ENCODE measurements around the gene DCDC2B. TPM values are rescaled to one million over a fixed set of nuclear protein-coding genes. Genes with fewer than 3 reads are reported as not detected.

DCDC2B gene
- total RNA-seq, 5 donors from 2014 or later (not counting 1 experiment from before 2014, with no cell fraction given), result 0.18 TPM; not detected in 4

DNA sequence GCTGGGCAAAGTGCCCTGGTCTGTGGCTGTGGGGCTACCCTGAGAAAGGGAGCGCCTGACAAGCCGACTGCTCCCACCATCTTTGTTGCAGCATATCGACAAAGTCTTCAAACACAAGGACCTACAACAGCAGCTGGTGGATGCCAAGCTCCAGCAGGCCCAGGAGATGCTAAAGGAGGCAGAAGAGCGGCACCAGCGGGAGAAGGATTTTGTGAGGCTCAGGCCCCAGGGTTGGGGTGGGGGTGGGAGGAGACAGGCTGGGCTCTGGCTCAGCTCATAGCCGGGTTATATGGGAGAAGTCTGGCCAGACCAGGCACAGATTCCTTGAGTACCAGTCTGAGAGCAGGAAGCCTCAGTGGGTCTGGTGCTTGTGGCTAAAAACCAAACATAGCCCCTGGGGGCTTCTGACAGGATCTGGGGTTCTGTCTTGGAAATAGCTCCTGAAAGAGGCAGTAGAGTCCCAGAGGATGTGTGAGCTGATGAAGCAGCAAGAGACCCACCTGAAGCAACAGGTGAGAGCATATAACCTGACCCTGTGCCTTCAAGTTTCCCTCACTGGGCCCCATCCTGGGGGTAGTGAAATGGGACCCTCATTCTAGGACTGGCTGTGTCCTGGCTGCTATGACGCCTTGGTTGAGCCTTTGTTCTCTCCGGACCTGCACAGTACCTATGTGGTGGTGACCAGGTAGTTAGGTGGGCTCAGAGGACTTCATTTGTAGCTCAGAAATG lies 16.5 kb upstream of the DCDC2B start:
- H3K9me3 ChIP-seq, result no peaks in the 10 kb centered on the region
- Mint-ChIP-seq H3K27ac (no peak overlapping the region), H3K9me3 (no peaks in the 10 kb centered on the region), H3K36me3 (peaks cover 69% of the 10 kb centered on the region), H3K27me3 (no peaks in the 10 kb centered on the region), H3K4me1 (peaks cover 36 to 39% (median 37%) of the 10 kb centered on the region in 3 donors), H3K4me3 (no peak overlapping the region)
- ATAC-seq (replicated peaks in 1 of 4), result no peak
- ChIA-PET POLR2A (no interaction called here), CTCF (interaction anchor here in 1 of 2 donors (0.5 kb wide), 1 partner anchor 1267 kb away, joined by 3 read pairs; no protein-coding TSS in a partner anchor)
- H3K27me3 ChIP-seq (replicated peaks in 1 of 2; ENCODE audit: control insufficient read depth in 2 of 2, extremely low read depth in 1 of 2, insufficient read depth in 2 of 2, low read length in 1 of 2), result no peaks in the 10 kb centered on the region
- DNase-seq, result no peak
- peaks cover 37 to 85% of the 10 kb centered on the region in 2 donors for H3K36me3 ChIP-seq (ENCODE audit: control insufficient read depth in 2 of 2, extremely low read depth in 1 of 2, insufficient read depth in 1 of 2, low read length in 1 of 2)
- WGBS (ENCODE audit: insufficient coverage), result 100% methylated on average over 5 of the region's 8 CpGs
- H3K4me3 ChIP-seq (ENCODE audit: control insufficient read depth in 1 of 2, extremely low read depth in 1 of 2, low read length in 1 of 2), result no peak overlapping the region
- H3K4me1 ChIP-seq (ENCODE audit: control insufficient read depth in 1 of 2, extremely low read depth in 1 of 2, insufficient read depth in 2 of 2, low read length in 2 of 2), result peaks cover 13 to 29% of the 10 kb centered on the region in 2 experiments
- H3K27ac ChIP-seq (ENCODE audit: low read length), result no peak overlapping the region

DNA sequence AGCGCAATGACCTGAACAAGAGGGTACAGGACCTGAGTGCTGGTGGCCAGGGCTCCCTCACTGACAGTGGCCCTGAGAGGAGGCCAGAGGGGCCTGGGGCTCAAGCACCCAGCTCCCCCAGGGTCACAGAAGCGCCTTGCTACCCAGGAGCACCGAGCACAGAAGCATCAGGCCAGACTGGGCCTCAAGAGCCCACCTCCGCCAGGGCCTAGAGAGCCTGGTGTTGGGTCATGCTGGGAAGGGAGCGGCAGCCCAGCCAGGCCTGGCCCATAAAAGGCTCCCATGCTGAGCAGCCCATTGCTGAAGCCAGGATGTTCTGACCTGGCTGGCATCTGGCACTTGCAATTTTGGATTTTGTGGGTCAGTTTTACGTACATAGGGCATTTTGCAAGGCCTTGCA lies 13.9 kb upstream of the DCDC2B start:
- Mint-ChIP-seq H3K36me3 (peaks cover 51% of the 10 kb centered on the region), H3K27me3 (no peaks in the 10 kb centered on the region), H3K9me3 (no peaks in the 10 kb centered on the region), H3K27ac (no peak overlapping the region), H3K4me3 (no peak overlapping the region), H3K4me1 (peaks cover 43 to 53% (median 50%) of the 10 kb centered on the region in 3 donors)
- peaks cover 29 to 61% of the 10 kb centered on the region in 2 donors for H3K36me3 ChIP-seq (ENCODE audit: control insufficient read depth in 2 of 2, extremely low read depth in 1 of 2, insufficient read depth in 1 of 2, low read length in 1 of 2)
- H3K4me3 ChIP-seq (ENCODE audit: control insufficient read depth in 1 of 2, extremely low read depth in 1 of 2, low read length in 1 of 2), result no peak overlapping the region
- 93% methylated on average over 4 of the region's 6 CpGs for WGBS (ENCODE audit: insufficient coverage)
- ATAC-seq (replicated peaks in 1 of 4) (no peak), DNase-seq (no peak)
- ChIA-PET CTCF (interaction anchor here (0.5 to 0.6 kb wide), 2 partner anchors 45 to 63 kb away, joined by 3 to 10 read pairs; no protein-coding TSS in a partner anchor), POLR2A (no interaction called here)
- H3K27me3 ChIP-seq (replicated peaks in 1 of 2; ENCODE audit: control insufficient read depth in 2 of 2, extremely low read depth in 1 of 2, insufficient read depth in 2 of 2, low read length in 1 of 2), result no peaks in the 10 kb centered on the region
- peaks cover 19 to 41% of the 10 kb centered on the region in 2 experiments for H3K4me1 ChIP-seq (ENCODE audit: control insufficient read depth in 1 of 2, extremely low read depth in 1 of 2, insufficient read depth in 2 of 2, low read length in 2 of 2)
- H3K27ac ChIP-seq (ENCODE audit: low read length), result no peak overlapping the region
- H3K9me3 ChIP-seq, result no peaks in the 10 kb centered on the region

DNA sequence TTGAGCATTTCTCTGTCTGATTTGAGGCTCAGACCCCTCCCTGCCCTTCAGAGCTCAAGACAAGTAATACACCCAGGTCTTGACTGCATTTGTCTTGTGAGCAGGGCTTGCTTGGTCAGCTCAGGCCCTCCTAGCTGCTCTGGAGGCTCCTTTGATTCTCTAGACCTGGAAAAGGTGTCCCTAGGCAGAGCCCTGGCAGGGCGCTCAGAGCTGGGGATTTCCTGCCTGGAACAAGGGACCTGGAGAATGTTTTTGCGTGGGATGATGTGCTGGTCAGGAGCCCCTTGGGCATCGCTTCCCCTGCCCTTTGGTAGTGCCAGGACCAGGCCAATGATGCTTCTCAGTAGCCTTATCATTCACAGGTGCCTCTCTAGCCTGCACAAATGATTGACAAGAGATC lies 13.4 kb upstream of the DCDC2B start:
- Histone ChIP-seq H3K27me3 (replicated peaks in 1 of 2; ENCODE audit: control insufficient read depth in 2 of 2, extremely low read depth in 1 of 2, insufficient read depth in 2 of 2, low read length in 1 of 2) (no peaks in the 10 kb centered on the region), H3K9me3 (no peaks in the 10 kb centered on the region), H3K36me3 (ENCODE audit: control insufficient read depth in 2 of 2, extremely low read depth in 1 of 2, insufficient read depth in 1 of 2, low read length in 1 of 2) (peaks cover 26 to 55% of the 10 kb centered on the region in 2 donors), H3K27ac (ENCODE audit: low read length) (no peak overlapping the region), H3K4me3 (ENCODE audit: control insufficient read depth in 1 of 2, extremely low read depth in 1 of 2, low read length in 1 of 2) (no peak overlapping the region), H3K4me1 (ENCODE audit: control insufficient read depth in 1 of 2, extremely low read depth in 1 of 2, insufficient read depth in 2 of 2, low read length in 2 of 2) (peaks cover 21 to 46% of the 10 kb centered on the region in 2 experiments)
- CTCF ChIA-PET, result interaction anchor here in 1 of 2 donors (0.7 kb wide), 1 partner anchor 123 kb away, joined by 3 read pairs; the partner anchor contains the start of gene TMEM39B
- Mint-ChIP-seq H3K27ac (no peak overlapping the region), H3K36me3 (peaks cover 47% of the 10 kb centered on the region), H3K9me3 (no peaks in the 10 kb centered on the region), H3K27me3 (no peaks in the 10 kb centered on the region), H3K4me3 (peak overlapping the region in 1 of 3 donors; percentile 64), H3K4me1 (peaks cover 49 to 58% (median 55%) of the 10 kb centered on the region in 3 donors)
- POLR2A ChIA-PET, result interaction anchor here (0.7 to 1.2 kb wide), 3 partner anchors 10 to 87 kb away, joined by 3 to 14 read pairs (median 3); partner anchors contain the start of genes IQCC (in 1 of the 2) and KPNA6 (in 1 of the 2)
- no peak for DNase-seq
- WGBS (ENCODE audit: insufficient coverage), result no CpG with 5 or more reads among the region's 3 CpGs
- ATAC-seq (replicated peaks in 1 of 4), result no peak

DNA sequence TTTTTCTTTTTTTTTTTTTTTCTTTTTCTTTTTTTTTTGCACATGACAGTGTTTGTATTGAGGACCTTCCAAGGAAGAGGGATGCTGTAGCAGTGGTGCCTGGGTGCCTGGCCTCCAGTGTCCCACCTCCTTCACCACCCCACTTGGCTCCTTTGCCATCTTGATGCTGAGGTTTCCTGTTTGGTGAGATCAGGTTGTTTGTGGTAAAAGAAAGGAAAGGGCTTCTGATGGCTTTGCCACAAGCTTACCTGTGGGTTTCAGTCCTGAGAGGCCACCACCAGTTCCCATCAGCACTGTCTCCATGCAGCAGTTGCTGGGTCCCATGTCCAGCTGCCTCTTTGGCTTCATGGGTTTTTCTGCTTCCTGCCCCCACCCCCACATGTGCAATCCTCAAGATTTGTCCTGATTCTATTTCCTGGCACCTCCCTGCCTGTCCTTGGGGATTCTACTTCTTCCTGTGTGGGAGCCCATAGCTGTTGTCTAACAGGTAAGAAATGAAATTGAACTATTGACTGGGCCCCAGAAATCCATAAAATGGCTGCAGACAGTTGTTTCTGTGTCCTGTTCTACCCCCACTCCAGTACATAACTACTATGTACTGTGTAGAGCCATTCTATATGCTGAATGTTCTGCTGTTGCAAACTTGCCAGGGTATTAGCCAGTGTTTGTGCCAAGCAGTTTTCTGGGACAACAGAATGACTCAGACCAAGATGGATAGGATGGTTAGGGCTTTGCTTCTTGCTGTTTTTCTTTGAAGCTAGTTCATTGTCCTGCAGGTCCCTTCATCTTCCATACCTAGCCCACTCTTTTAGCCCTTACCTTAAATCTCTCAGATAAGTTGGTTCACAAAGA lies 12.7 kb upstream of the DCDC2B start:
- Mint-ChIP-seq H3K27ac (peak overlapping the region; percentile 76 to 82), H3K27me3 (no peaks in the 10 kb centered on the region), H3K36me3 (peaks cover 45% of the 10 kb centered on the region), H3K4me1 (peaks cover 50 to 58% (median 55%) of the 10 kb centered on the region in 3 donors), H3K4me3 (peak overlapping the region in 1 of 3 donors; percentile 64), H3K9me3 (no peaks in the 10 kb centered on the region)
- no peak overlapping the region for H3K27ac ChIP-seq (ENCODE audit: low read length)
- peaks cover 21 to 53% of the 10 kb centered on the region in 2 experiments for H3K4me1 ChIP-seq (ENCODE audit: control insufficient read depth in 1 of 2, extremely low read depth in 1 of 2, insufficient read depth in 2 of 2, low read length in 2 of 2)
- DNase-seq, result peak in 1 of 35 experiments; percentile 50
- ChIA-PET CTCF (interaction anchor here in 1 of 2 donors (0.6 to 0.7 kb wide), 2 partner anchors 123 to 226 kb away, joined by 3 read pairs; partner anchors contain the start of gene TMEM39B), POLR2A (interaction anchor here (0.6 to 1.2 kb wide), 4 partner anchors 10 to 88 kb away, joined by 3 to 14 read pairs (median 4); partner anchors contain the start of genes IQCC (in 1 of the 2) and KPNA6 (in 1 of the 2))
- H3K9me3 ChIP-seq, result no peaks in the 10 kb centered on the region
- no peak overlapping the region for H3K4me3 ChIP-seq (ENCODE audit: control insufficient read depth in 1 of 2, extremely low read depth in 1 of 2, low read length in 1 of 2)
- H3K36me3 ChIP-seq (ENCODE audit: control insufficient read depth in 2 of 2, extremely low read depth in 1 of 2, insufficient read depth in 1 of 2, low read length in 1 of 2), result peaks cover 23 to 50% of the 10 kb centered on the region in 2 donors
- peak in 1 of 4 experiments; percentile 16 for ATAC-seq (replicated peaks in 1 of 4)
- H3K27me3 ChIP-seq (replicated peaks in 1 of 2; ENCODE audit: control insufficient read depth in 2 of 2, extremely low read depth in 1 of 2, insufficient read depth in 2 of 2, low read length in 1 of 2), result no peaks in the 10 kb centered on the region

DNA sequence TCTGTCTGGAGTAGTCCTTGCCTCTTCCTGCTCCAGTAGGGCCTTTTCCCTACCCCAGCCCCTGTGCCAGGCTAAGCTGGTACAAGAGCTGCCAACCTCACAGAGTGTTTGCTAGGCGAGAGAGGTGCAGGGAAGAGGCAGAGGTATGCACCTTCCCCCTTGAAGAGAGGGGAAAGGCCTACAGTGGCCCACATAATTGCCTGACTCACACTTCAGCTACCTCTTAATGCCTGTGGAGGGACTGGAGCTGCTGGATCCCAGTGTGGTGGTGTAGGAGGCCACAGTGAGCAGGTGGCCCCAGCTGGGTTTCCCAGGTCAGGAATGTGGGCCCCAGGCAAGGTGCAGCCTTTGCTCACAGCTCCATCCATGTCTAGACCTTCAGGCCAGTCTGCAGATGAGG lies 11.8 kb upstream of the DCDC2B start:
- Histone ChIP-seq H3K27ac (ENCODE audit: low read length) (no peak overlapping the region), H3K36me3 (ENCODE audit: control insufficient read depth in 2 of 2, extremely low read depth in 1 of 2, insufficient read depth in 1 of 2, low read length in 1 of 2) (peaks cover 14 to 41% of the 10 kb centered on the region in 2 donors), H3K27me3 (replicated peaks in 1 of 2; ENCODE audit: control insufficient read depth in 2 of 2, extremely low read depth in 1 of 2, insufficient read depth in 2 of 2, low read length in 1 of 2) (no peaks in the 10 kb centered on the region), H3K9me3 (no peaks in the 10 kb centered on the region), H3K4me1 (ENCODE audit: control insufficient read depth in 1 of 2, extremely low read depth in 1 of 2, insufficient read depth in 2 of 2, low read length in 2 of 2) (peaks cover 26 to 62% of the 10 kb centered on the region in 2 experiments), H3K4me3 (ENCODE audit: control insufficient read depth in 1 of 2, extremely low read depth in 1 of 2, low read length in 1 of 2) (no peak overlapping the region)
- Mint-ChIP-seq H3K4me1 (peaks cover 59 to 67% (median 63%) of the 10 kb centered on the region in 3 donors), H3K9me3 (no peaks in the 10 kb centered on the region), H3K27me3 (no peaks in the 10 kb centered on the region), H3K36me3 (peaks cover 36% of the 10 kb centered on the region), H3K4me3 (peak overlapping the region in 1 of 3 donors; percentile 64), H3K27ac (peak overlapping the region; percentile 53 to 76)
- no peak for DNase-seq
- ChIA-PET POLR2A (interaction anchor here in 1 of 2 donors (0.6 kb wide), 1 partner anchor 68 kb away, joined by 20 read pairs; no protein-coding TSS in a partner anchor), CTCF (interaction anchor here in 1 of 2 donors (0.5 to 1.2 kb wide), 3 partner anchors 18 to 124 kb away, joined by 3 to 6 read pairs (median 3); no protein-coding TSS in a partner anchor)
- WGBS (ENCODE audit: insufficient coverage), result no CpG with 5 or more reads among the region's 1 CpG
- ATAC-seq (replicated peaks in 1 of 4), result no peak

Measured in T-cell (primary cell).